ENCODE results near the gene MTHFR. TPM values are rescaled to one million over a fixed set of nuclear protein-coding genes. Genes with fewer than 3 reads are reported as not detected.

The MTHFR gene
- total and polyA plus RNA-seq, 4 donors: 5.5 to 29.0 (median 18.3) TPM

GRCh38 chr1:11794446-11795237 is 11.1 kb downstream of the MTHFR start:
- Histone ChIP-seq H3K4me1 (ENCODE audit: control insufficient read depth in 4 of 4, insufficient read depth in 4 of 4, low read length in 3 of 4) (peaks cover 0 to 14% (median 6%) of the 10 kb centered on the region in 4 donors), H3K9ac (ENCODE audit: low read depth in 1 of 2, low read length in 2 of 2) (no peak overlapping the region)
- no peak for DNase-seq (ENCODE audit: low spot score)

GRCh38 chr1:11793819-11794218 is 11.9 kb downstream of the MTHFR start:
- 96% methylated on average over 15 of the region's 15 CpGs for WGBS
- no peaks in the 10 kb centered on the region for H3K27me3 ChIP-seq (ENCODE audit: control insufficient read depth in 4 of 4, insufficient read depth in 4 of 4, low read length in 3 of 4)
- no peaks in the 10 kb centered on the region for H3K9me3 ChIP-seq (ENCODE audit: control insufficient read depth in 4 of 4, low read length in 3 of 4)
- TF ChIP-seq FOXA2 (IDR thresholded peaks at IDR 0.05) (no peak), SP1 (IDR thresholded peaks at IDR 0.05) (no peak), EGR1 (IDR thresholded peaks at IDR 0.05; ENCODE audit: low read depth in 2 of 2) (no peak), RXRA (IDR thresholded peaks at IDR 0.05) (no peak), ATF3 (IDR thresholded peaks at IDR 0.05) (no peak), HNF4G (IDR thresholded peaks at IDR 0.05) (no peak), JUND (IDR thresholded peaks at IDR 0.05) (no peak), ZBTB33 (IDR thresholded peaks at IDR 0.05) (no peak)
- peaks cover 20 to 45% (median 33%) of the 10 kb centered on the region in 4 donors for H3K36me3 ChIP-seq (ENCODE audit: control insufficient read depth in 4 of 4, insufficient read depth in 3 of 4, low read depth in 1 of 4, low read length in 3 of 4)
- H3K4me3 ChIP-seq (ENCODE audit: low read depth in 1 of 3, low read length in 3 of 3): no peak overlapping the region
- no peak overlapping the region for H3K27ac ChIP-seq (ENCODE audit: low read depth in 1 of 2, low read length in 2 of 2)
- H3K4me1 ChIP-seq (ENCODE audit: control insufficient read depth in 4 of 4, insufficient read depth in 4 of 4, low read length in 3 of 4): peaks cover 0 to 16% (median 6%) of the 10 kb centered on the region in 4 donors
- H3K9ac ChIP-seq (ENCODE audit: low read depth in 1 of 2, low read length in 2 of 2): no peak overlapping the region
- no peak for DNase-seq (ENCODE audit: low spot score)

More at GRCh38 chr1:11794446-11795237, 11.1 kb downstream of the MTHFR start:
- Histone ChIP-seq H3K36me3 (ENCODE audit: control insufficient read depth in 4 of 4, insufficient read depth in 3 of 4, low read depth in 1 of 4, low read length in 3 of 4) (peaks cover 23 to 51% (median 37%) of the 10 kb centered on the region in 4 donors), H3K9me3 (ENCODE audit: control insufficient read depth in 4 of 4, low read length in 3 of 4) (no peaks in the 10 kb centered on the region), H3K27me3 (ENCODE audit: control insufficient read depth in 4 of 4, insufficient read depth in 4 of 4, low read length in 3 of 4) (no peaks in the 10 kb centered on the region), H3K27ac (ENCODE audit: low read depth in 1 of 2, low read length in 2 of 2) (no peak overlapping the region), H3K4me3 (ENCODE audit: low read depth in 1 of 3, low read length in 3 of 3) (no peak overlapping the region)
- 93% methylated on average over 19 of the region's 19 CpGs for WGBS
- TF ChIP-seq FOXA1 (IDR thresholded peaks at IDR 0.05) (no peak), ATF3 (IDR thresholded peaks at IDR 0.05) (no peak), GABPA (IDR thresholded peaks at IDR 0.05 in 1 of 2, conservative IDR thresholded peaks at IDR 0.05 in 1 of 2) (no peak)

GRCh38 chr1:11792106-11792505 is 13.7 kb downstream of the MTHFR start:
- no peak overlapping the region for H3K4me3 ChIP-seq (ENCODE audit: low read depth in 1 of 3, low read length in 3 of 3)
- 91% methylated on average over 11 of the region's 11 CpGs for WGBS
- no peaks in the 10 kb centered on the region for H3K27me3 ChIP-seq (ENCODE audit: control insufficient read depth in 4 of 4, insufficient read depth in 4 of 4, low read length in 3 of 4)
- peaks cover 19 to 42% (median 31%) of the 10 kb centered on the region in 4 donors for H3K36me3 ChIP-seq (ENCODE audit: control insufficient read depth in 4 of 4, insufficient read depth in 3 of 4, low read depth in 1 of 4, low read length in 3 of 4)
- no peaks in the 10 kb centered on the region for H3K9me3 ChIP-seq (ENCODE audit: control insufficient read depth in 4 of 4, low read length in 3 of 4)
- no peak for DNase-seq (ENCODE audit: low spot score)
- TF ChIP-seq REST (IDR thresholded peaks at IDR 0.05) (no peak), MAX (IDR thresholded peaks at IDR 0.05) (no peak)
- peak overlapping the region; percentile 62 to 65 for H3K27ac ChIP-seq (ENCODE audit: low read depth in 1 of 2, low read length in 2 of 2)
- peak overlapping the region in 1 of 2 donors; percentile 70 for H3K9ac ChIP-seq (ENCODE audit: low read depth in 1 of 2, low read length in 2 of 2)
- H3K4me1 ChIP-seq (ENCODE audit: control insufficient read depth in 4 of 4, insufficient read depth in 4 of 4, low read length in 3 of 4): peaks cover 0 to 19% (median 8%) of the 10 kb centered on the region in 4 donors

Measured in liver (tissue), 9 donors.